Thyroid gland (tissue), 4 donors: ENCODE data around the gene FBXL17.

ENCODE experiments used
- CTCF ChIP-seq, 6 experiments: fragments of 200-600 bp in 3 of 6; fragments of 450-650 bp in 3 of 6; sonication (generic) in 3 of 6; IDR thresholded peaks; one replicate each; pipeline ENCODE4 v1.5.1; 2016 to 2019; ENCODE audit warnings: antibody characterized with exemption in 6 of 6, mild to moderate bottlenecking in 2 of 6, inconsistent platforms in 1 of 6, moderate library complexity in 1 of 6
- POLR2A ChIP-seq, 2 donors: fragments of 450-650 bp; IDR thresholded peaks; one replicate each; pipeline ENCODE4 v1.6.1; 2017; ENCODE audit warnings: antibody characterized with exemption in 2 of 2, mild to moderate bottlenecking in 2 of 2, moderate library complexity in 1 of 2

GRCh38 chr5:107860044-107860443 is 521.9 kb downstream of the FBXL17 start:
- TF ChIP-seq CTCF (IDR thresholded peaks at IDR 0.05) = no peak
- no peak for TF ChIP-seq POLR2A (IDR thresholded peaks at IDR 0.05)
